Activated T-helper 2 cell treated with anti-CD3 and anti-CD28 coated beads, Interferon-gamma antibody, Interleukin-2, Interleukin-4, amounts not matched to agents 10 μg/mL and 5 μg/mL and 100 μg/mL, durations not matched to agents 14 hours and 24 hours and 36 hours (primary cell): ENCODE results near the gene HGFAC. TPM values are rescaled to one million over a fixed set of nuclear protein-coding genes. Genes with fewer than 3 reads are reported as not detected.
"Not testable (repeated sequence)": the region's sequence is repeated elsewhere in the genome, so short reads cannot be mapped to it uniquely, and the experiment has no call there.

Experiments
- DNase-seq: peaks from one replicate; pipeline ENCODE4 v3.0.0; 2021; ENCODE audit warnings: low spot score
- H3K27ac Mint-ChIP-seq: one replicate; pipeline ENCODE4 v1.8.0; 2021; ENCODE audit warnings: mixed read lengths
- H3K27me3 Mint-ChIP-seq: one replicate; pipeline ENCODE4 v1.8.0; 2021; ENCODE audit warnings: low read depth, mixed read lengths
- H3K36me3 Mint-ChIP-seq: one replicate; pipeline ENCODE4 v1.8.0; 2021; ENCODE audit warnings: low read depth, mixed read lengths
- H3K4me1 Mint-ChIP-seq: one replicate; pipeline ENCODE4 v1.8.0; 2021; ENCODE audit warnings: low read depth, mixed read lengths
- H3K4me3 Mint-ChIP-seq: one replicate; pipeline ENCODE4 v1.8.0; 2021; ENCODE audit warnings: low read depth, mild to moderate bottlenecking, moderate library complexity, mixed read lengths
- H3K9me3 Mint-ChIP-seq: one replicate; pipeline ENCODE4 v1.8.0; 2021; ENCODE audit warnings: mixed read lengths
- intact Hi-C: fragments of 100-400 bp; cut with micrococcal nuclease; formaldehyde crosslinking; loops from one replicate; pipeline ENCODE4 v1.15.1; 2023
- total RNA-seq: library from RNA; stranded (reverse); gene quantifications from 2 replicates; pipeline ENCODE4 v1.2.3, GENCODE V29; 2022

The HGFAC gene
- total RNA-seq, 1 donor from 2014 or later: not detected

DNA sequence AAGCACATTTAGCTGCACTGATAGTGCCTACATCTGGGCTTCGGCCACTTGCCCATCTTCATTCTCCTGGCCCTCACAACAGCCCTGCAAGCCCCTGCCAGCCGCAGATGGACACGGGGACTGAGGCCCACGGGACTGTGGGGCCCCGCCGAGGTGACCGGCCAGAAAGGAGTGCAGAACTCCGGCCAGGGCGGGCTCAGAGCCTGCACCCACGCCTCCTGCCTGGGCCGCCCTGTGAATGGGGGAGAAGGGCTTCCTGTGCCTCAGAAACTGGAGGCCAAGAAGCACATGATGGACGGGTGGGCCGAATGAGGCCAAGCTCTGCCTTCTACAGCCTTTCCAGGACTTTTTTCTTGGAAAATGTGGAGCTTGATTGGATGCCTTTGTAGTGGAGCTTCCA, 35.7 kb upstream of the HGFAC start:
- Mint-ChIP-seq H3K36me3 (no peaks in the 10 kb centered on the region), H3K4me3 (no peak overlapping the region), H3K4me1 (no peaks in the 10 kb centered on the region), H3K9me3 (no peaks in the 10 kb centered on the region), H3K27me3 (no peaks in the 10 kb centered on the region), H3K27ac (no peak overlapping the region)
- no peak for DNase-seq
- intact Hi-C loops: no loop called here

DNA sequence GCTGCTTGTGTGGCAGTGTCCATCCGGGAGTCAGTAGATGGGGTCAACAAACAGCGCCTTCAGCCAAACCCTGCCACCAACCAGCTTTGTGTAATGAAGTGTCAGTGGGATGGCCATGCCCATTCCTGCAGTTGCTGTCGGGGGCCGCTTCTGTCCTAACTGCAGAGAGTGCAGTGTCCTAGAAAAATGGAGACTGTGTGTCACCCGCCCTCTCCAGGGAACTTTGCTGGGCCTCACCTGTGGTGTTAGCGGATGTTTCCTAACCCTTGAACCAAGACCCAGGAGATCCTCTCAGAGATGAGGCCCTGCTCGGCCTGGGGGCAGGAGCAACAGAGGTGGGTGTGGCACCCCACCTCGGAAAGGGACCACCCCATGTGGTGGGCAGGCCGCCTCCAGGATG, 35.3 kb upstream of the HGFAC start:
- Mint-ChIP-seq H3K4me1 (no peaks in the 10 kb centered on the region), H3K4me3 (no peak overlapping the region), H3K27me3 (no peaks in the 10 kb centered on the region), H3K36me3 (no peaks in the 10 kb centered on the region), H3K27ac (no peak overlapping the region), H3K9me3 (no peaks in the 10 kb centered on the region)
- no peak for DNase-seq
- intact Hi-C loops: no loop called here

DNA sequence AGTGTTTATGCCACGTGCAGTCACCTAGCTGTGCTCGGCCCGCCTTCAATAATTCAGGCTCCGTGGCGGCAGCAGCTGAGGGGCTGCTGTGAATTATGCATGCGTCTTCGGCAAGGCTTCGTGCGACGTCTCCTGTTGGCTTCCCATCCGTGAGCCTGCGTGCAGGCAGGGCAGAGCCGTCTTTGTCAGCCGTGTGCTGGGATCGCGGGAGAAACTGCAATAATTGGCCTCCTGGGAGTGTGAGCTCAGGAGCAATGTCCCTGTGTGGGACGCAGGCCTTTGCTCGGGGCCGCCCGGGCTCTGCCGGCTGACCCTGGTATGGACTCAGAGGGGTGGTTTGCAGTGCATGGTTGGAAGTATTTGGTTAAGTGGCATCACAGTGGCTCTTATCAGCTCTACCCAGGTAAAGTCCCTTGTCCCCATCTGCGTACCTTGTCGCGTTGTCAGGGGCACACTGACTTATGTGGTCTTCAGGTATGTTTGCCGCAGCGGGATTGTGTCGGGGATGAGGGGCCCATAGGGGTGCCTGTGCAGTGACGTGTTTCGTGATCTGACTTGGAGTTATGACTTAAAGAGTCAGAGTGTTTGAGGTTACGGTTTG, 34.5 kb upstream of the HGFAC start:
- no peak overlapping the region for H3K27ac Mint-ChIP-seq
- no peaks in the 10 kb centered on the region for H3K27me3 Mint-ChIP-seq
- H3K4me1 Mint-ChIP-seq: no peaks in the 10 kb centered on the region
- no peaks in the 10 kb centered on the region for H3K36me3 Mint-ChIP-seq
- H3K4me3 Mint-ChIP-seq: no peak overlapping the region
- no peak for DNase-seq
- no peaks in the 10 kb centered on the region for H3K9me3 Mint-ChIP-seq
- intact Hi-C loops: no loop called here

DNA sequence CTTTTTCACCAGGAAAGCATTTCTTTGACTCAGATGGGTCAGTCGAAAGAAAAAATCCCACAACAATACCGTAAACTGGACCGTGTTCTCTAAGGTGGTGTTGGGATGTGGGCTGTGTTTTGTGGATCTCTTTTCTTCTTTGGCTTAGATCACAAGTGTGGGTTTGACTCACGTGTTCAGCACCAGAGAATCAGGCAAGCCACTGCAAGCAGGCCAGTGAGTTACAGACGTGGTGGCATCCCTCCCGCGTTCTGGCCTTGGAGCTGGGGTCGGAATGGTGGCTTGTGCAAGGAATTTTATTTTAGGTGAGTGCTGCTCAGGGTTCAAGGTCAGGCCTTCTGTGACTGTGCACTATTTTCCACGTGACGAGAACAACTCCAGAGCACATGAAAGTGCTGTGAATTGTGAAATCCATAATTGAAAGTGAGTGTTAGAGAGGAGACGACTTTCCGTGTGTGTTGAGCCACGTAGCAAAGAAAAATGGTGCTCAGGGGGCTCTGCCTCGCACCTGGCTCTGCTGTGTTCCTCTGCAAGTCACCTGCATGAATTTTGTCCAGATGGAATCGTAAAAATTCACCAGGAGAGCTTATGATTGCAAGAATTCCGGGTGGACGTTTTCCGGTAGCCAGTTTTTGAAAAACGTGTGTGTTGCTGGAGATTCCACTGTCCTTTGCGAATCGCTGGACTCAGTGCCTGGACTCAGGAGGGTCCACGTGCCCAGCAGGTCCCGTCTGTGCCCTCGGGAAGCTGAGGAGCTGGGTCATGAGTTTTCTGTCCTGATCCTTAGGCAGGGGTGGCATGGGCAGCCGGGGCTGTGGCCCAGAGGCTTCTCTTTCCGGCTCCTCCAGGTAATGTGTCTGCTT, 33.6 kb upstream of the HGFAC start:
- no peak for DNase-seq
- intact Hi-C loops: no loop called here
- Mint-ChIP-seq H3K9me3 (no peaks in the 10 kb centered on the region), H3K27ac (no peak overlapping the region), H3K27me3 (no peaks in the 10 kb centered on the region), H3K4me3 (no peak overlapping the region), H3K36me3 (no peaks in the 10 kb centered on the region), H3K4me1 (no peaks in the 10 kb centered on the region)

DNA sequence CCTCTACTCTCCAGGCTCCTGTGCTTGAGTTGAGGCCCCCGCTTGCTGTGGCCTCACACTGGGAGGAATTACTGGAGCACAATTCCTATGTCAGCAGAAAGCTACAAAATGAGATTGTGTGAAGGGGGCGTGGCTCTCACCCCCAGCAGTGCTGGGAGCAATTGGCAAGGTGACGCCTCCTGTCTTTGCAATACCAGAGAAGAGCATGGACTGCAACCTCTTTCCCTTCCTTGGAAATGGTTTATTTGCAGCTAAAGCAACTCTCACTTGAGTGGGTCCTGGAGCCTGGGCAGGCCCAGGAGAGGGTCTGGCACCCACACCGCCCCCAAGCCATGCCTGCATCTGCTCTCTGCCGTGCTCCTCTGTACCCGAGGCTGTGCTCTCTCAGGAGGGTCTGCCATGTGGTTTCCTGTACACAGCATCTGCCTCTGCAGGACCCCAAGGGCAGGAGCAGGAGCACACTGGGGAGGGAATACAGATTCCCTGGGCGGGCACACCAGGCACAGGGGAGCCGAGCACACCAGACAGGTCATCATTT, 32.9 kb upstream of the HGFAC start:
- intact Hi-C loops: no loop called here
- Mint-ChIP-seq H3K36me3 (no peaks in the 10 kb centered on the region), H3K27me3 (no peaks in the 10 kb centered on the region), H3K9me3 (no peaks in the 10 kb centered on the region), H3K4me1 (no peaks in the 10 kb centered on the region), H3K4me3 (no peak overlapping the region), H3K27ac (no peak overlapping the region)
- DNase-seq: no peak

DNA sequence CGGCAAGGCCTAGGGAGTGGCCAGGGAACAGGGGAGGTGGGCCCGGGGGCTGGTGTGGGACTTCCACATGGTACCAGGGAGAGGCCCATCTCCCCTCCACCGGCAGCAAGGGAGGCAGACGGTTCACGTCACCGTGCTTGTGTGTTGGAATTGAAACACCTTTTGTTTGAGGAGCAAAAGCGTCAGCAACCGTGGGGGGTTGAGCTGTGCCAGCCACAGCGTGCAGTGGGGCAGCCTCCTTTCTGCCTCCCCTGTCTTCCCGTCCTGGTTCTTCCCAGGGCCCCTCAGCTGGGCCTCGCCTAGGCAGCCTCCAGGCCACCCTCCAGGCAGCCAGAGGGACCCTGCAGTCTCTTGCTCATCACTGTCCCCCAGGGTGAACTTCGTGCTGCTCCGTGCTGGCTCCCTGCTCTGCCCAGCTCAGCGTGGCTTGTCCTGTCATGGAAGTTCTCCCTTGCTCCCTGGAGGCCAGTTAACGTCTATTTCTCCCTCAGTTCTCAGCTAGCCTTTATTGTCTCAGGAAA, 32.1 kb upstream of the HGFAC start:
- no peak overlapping the region for H3K27ac Mint-ChIP-seq
- no peaks in the 10 kb centered on the region for H3K27me3 Mint-ChIP-seq
- intact Hi-C loops: no loop called here
- H3K4me1 Mint-ChIP-seq: no peaks in the 10 kb centered on the region
- DNase-seq: no peak
- no peak overlapping the region for H3K4me3 Mint-ChIP-seq
- H3K9me3 Mint-ChIP-seq: no peaks in the 10 kb centered on the region
- H3K36me3 Mint-ChIP-seq: no peaks in the 10 kb centered on the region

DNA sequence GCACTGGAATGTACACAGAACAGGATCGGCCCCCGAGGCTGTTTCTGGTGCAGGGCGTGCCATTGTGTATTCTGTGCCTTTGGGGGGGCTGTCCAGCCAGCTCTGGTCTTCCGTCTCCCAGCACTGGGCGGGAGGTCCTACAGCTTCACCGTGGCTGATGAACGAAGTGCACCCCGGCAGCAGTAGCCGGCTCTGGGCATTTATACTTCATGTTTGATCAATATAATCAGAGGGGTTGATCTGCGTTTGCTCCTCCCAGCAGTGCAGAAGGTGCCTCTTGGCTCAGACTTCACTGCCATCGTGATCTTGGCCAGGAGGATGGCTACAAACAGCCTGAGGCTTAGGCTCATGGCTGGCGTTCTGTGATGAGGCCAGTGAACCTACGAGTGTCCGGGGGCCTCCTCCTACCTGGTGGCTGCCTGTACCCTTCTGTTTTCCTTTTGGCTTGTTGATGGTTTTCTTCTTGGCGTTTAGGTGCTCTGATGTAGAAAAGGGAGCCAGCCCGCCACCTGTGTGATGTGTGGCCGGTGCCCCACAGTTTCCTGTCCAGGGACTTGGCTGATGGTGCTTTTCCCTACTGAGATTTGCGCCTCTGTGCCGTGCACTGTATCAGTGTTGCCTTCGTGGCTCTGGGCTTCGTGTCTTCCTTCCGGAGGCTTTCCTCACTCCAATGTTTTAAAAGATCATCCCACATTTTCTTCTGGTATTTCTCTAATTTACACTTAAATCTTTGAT, 31.2 kb upstream of the HGFAC start:
- H3K9me3 Mint-ChIP-seq: no peaks in the 10 kb centered on the region
- no peaks in the 10 kb centered on the region for H3K4me1 Mint-ChIP-seq
- no peak overlapping the region for H3K27ac Mint-ChIP-seq
- intact Hi-C loops: no loop called here
- no peak overlapping the region for H3K4me3 Mint-ChIP-seq
- no peaks in the 10 kb centered on the region for H3K36me3 Mint-ChIP-seq
- DNase-seq: no peak
- no peaks in the 10 kb centered on the region for H3K27me3 Mint-ChIP-seq

DNA sequence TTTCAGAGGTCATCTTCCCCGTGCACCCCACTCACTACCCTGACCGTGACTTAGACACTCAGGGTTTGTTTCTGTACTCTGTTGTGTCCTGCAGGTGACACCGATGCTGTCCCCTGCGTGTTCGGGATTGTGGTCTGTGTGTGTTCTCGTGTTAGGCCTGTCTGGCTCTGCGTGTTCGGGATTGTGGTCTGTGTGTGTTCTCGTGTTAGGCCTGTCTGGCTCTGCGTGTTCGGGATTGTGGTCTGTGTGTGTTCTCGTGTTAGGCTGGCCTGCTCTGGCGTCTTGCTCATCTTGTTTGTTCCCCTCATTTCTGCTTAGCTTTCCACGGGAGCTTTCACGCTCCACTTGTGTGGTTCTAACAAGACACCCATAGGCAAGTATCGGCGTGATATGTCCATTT, 30.6 kb upstream of the HGFAC start:
- H3K4me3 Mint-ChIP-seq, H3K27me3 Mint-ChIP-seq, intact Hi-C loops, H3K4me1 Mint-ChIP-seq, H3K36me3 Mint-ChIP-seq, H3K9me3 Mint-ChIP-seq, DNase-seq, H3K27ac Mint-ChIP-seq: not testable (repeated sequence)

DNA sequence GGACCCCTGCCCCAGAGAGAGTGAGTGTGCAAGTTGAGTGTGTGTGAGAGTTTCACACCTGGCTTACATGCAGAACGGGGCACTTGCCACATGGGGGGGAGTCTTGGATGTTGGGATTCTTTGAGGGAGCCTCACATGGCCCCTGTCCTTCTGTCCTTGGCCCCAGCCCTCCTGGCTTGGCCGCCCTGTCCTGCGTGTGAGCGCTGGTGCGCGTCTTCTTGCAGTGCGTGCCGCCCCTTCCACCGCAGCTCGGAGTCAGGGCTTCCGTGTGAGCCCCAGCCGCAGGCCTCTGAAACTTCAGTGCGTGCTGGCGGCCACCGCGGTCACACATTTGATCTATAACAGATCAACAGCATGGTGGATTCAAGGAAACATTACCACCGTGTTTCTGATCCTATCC, 30.1 kb upstream of the HGFAC start:
- H3K27me3 Mint-ChIP-seq: no peaks in the 10 kb centered on the region

DNA sequence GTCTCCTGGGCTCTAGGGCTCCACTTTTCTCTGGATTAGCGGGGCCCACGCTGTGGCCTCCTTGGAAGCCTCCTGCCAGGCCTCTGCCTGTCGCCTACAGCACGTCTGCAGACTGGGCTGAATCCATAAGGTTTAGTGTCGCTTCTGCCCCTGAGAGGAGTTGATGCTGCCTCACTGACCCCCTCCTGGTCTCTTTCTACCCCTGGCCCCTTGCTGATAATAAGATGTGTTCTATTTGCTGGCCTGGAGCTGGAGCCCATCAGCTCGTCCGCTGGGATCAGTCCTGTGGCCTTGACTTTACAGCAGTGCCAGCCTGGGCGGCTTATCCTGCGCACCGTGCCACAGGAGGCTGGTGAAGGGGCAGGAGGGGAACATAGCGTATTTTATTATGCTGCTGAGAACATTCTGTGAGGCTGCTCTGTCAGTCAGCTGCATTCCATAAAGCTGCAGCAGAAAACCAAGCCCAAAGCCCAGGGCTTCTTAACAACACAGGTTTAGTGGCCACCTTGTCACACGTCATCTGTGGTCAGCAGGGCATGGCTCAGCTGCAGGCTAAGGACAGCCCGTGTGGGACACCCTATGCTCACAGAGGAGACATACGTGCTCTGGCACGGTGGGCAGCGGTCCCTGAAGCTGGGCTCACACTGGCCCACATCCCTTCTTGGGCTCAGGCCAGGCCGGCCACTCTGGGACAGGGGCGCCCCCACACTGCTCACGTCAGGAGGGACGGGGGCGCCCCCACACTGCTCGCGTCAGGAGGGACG, 29.3 kb upstream of the HGFAC start:
- H3K4me3 Mint-ChIP-seq: no peak overlapping the region
- intact Hi-C loops: no loop called here
- DNase-seq: no peak
- no peaks in the 10 kb centered on the region for H3K4me1 Mint-ChIP-seq
- H3K27ac Mint-ChIP-seq: no peak overlapping the region
- H3K27me3 Mint-ChIP-seq: no peaks in the 10 kb centered on the region
- H3K36me3 Mint-ChIP-seq: no peaks in the 10 kb centered on the region
- H3K9me3 Mint-ChIP-seq: no peaks in the 10 kb centered on the region

More for the DNA sequence above, 30.1 kb upstream of the HGFAC start:
- Mint-ChIP-seq H3K9me3 (no peaks in the 10 kb centered on the region), H3K27ac (no peak overlapping the region), H3K36me3 (no peaks in the 10 kb centered on the region), H3K4me1 (no peaks in the 10 kb centered on the region), H3K4me3 (no peak overlapping the region)
- intact Hi-C loops: no loop called here
- DNase-seq: no peak

DNA sequence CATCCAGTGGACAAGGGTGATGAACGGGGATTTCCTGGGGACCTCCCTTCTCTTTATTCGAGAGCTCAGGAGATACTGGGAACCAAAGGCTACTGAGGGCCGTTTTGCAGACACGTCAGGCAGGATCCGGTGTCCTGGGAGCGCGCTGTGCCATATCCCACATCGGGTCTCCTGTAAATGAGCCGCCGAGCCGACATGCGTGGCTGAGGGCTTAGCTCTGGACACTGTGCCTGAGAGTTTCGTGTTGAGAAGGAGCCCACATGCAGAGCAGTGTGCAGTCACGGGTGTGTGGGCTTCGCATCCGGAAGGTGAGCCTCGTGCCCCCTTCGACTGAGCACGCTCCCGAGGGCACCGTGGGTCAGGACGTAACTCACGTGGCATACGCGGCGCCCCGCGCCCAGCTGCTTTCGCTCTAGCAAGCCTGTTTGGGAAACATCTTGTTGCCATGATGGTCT, 28.5 kb upstream of the HGFAC start:
- no peak for DNase-seq
- H3K4me3 Mint-ChIP-seq: no peak overlapping the region
- intact Hi-C loops: no loop called here

DNA sequence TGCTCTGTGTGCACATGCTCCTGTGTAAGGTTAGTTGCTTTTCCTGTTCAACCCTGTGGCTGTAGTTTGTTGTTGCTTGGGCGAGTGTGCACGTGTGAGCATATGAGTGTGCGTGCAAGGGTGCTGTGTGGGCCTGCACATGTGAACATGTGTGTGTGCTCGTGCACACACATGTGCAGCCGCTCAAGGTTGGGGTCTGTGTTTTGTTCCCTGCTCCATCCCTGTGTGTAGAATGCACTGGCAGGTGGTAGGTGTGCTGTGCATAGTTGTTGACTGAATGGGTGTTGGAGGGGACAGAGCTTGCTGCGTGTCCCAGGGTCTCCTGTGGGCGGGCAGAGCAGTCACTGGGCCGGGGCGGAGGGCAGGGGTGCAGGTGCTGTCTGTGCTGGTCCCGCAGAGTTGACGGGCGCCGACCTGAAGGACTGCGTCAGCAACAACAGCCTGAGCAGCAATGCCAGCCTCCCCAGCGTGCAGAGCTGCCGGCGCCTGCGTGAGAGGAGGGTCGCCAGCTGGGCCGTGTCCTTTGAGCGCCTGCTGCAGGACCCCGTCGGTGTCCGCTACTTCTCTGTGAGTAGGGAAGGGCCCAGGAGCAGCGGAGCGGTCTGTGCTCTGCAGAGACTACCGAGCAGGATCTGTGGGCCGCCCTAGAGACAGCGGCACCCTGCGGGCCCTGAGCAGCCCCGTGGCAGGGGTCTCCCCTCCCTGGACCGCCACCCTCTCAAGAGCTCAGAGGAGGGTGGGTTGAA, 27.9 kb upstream of the HGFAC start:
- Mint-ChIP-seq H3K4me3 (no peak overlapping the region), H3K36me3 (no peaks in the 10 kb centered on the region), H3K27ac (no peak overlapping the region), H3K9me3 (no peaks in the 10 kb centered on the region), H3K27me3 (no peaks in the 10 kb centered on the region), H3K4me1 (no peaks in the 10 kb centered on the region)
- intact Hi-C loops: no loop called here
- DNase-seq: no peak

More for the DNA sequence above, 28.5 kb upstream of the HGFAC start:
- no peaks in the 10 kb centered on the region for H3K36me3 Mint-ChIP-seq
- no peaks in the 10 kb centered on the region for H3K4me1 Mint-ChIP-seq
- H3K9me3 Mint-ChIP-seq: no peaks in the 10 kb centered on the region
- H3K27ac Mint-ChIP-seq: no peak overlapping the region
- H3K27me3 Mint-ChIP-seq: no peaks in the 10 kb centered on the region
